Measurements from ENCODE around the gene CFAP61.
"Not testable (repeated sequence)": the region's sequence is repeated elsewhere in the genome, so short reads cannot be mapped to it uniquely, and the experiment has no call there.

The CFAP61 gene

DNA sequence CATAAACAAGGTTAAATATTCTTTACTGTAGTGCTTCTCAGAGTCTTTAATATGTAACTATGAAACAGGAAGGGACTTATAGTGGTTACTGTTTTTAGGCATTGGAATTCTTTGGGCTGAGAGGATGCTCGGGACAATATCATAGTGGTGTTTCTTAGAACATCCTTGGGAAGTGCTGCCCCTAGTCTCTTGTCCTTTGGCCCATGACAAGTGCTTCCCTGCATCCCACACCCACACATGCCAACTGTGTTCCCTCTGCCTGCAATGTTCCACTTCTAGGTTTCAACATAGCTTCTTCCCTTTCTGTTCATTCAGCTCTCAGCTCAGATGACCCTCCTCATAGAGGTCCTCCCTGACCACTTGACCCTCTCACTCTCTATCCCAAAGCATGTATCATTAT, 37.6 kb downstream of the CFAP61 start:
- DNase-seq (ENCODE audit: low read depth), result no peak

DNA sequence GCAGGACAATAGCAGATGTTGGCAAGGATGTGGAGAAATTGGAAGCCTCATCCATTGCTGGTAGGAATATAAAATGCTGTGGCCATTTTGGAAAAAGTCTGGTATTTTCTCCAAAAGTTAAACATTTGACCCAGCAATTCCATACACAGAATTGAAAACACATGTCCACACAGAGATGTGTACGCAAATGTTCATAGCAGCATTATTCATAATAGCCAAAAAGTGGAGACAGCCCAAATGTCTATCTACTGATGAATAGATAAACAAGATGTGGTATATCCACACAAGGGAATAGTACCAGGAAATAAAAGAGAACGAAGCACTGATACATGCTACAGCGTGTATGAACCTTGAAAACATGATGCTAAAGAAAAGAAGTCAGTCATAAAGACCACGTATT, 40.5 kb downstream of the CFAP61 start:
- no peak for DNase-seq (ENCODE audit: low read depth)

DNA sequence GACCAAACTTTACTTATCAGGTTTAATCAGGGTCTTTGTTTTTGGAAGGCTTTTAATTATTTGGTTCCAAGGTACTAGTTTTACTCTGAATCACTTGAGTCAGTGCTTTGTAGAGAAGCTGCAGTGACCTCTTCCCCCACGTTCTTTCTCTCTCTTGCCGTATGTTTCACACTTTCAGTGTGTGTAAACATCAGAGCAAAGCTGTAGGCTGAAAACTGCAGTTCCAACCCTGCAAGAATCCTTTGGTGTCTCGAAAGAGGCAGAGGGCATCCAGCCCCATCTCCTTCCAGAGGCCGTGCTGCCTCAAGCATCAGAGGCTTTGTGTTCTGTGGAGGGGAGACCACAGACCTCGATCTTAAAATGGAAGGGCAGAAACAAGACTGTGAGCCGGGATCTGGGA, 42.1 kb downstream of the CFAP61 start:
- DNase-seq (ENCODE audit: low read depth), result no peak

- no peak for DNase-seq (ENCODE audit: low read depth)
These were observed 43.0 kb downstream of the CFAP61 start for GRCh38 chr20:20095114-20095872.

- DNase-seq (ENCODE audit: low read depth), result no peak
These were observed 44.1 kb downstream of the CFAP61 start for GRCh38 chr20:20096421-20096820.

- DNase-seq (ENCODE audit: low read depth), result no peak
These were observed 48.5 kb downstream of the CFAP61 start for GRCh38 chr20:20100881-20101280.

DNA sequence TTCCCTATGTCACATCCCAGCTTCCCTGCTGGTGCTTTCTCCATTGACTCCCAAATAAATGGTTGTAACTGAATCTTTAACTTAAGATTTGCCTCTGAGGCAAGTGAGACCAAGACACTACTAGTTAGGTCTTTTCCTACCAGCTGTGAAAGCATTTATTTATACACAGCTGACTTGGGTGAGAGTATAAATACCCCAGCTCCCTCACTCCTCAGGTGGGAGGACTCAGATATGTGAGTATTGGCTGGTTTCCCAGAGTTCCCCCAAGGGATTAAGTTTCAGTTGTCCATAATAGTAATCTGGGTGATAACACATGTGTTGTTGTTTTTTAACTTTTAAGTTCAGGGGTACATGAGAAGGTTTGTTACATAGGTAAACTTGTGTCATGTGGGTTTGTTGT, 49.8 kb downstream of the CFAP61 start:
- DNase-seq (ENCODE audit: low read depth), result no peak

DNA sequence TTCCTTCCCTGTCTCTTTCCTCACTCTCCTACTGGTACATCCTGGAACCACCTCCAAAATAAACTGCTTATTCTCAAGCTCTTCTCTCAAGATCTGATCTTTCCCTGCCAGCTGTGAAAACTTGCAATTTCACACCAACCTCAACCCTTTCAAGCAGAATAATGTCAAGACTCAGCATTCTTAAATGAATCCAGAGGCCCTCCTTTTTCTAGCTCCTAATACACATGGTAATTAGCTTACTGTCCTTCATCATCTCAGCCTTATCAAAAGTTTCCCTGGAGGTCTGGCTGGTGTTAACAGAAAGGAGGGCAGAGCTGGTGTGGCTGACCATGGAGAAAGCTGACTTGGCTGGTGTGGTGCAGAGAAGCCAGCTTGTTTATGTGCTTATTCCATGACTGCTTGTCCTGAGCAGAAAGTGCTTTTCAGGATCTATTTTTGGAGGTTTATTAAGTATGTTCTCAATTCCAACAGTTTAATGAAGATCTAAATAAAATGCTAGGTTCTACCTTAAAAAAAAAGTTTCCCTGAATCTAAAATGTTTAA, 50.5 kb downstream of the CFAP61 start:
- DNase-seq (ENCODE audit: low read depth), result no peak

DNA sequence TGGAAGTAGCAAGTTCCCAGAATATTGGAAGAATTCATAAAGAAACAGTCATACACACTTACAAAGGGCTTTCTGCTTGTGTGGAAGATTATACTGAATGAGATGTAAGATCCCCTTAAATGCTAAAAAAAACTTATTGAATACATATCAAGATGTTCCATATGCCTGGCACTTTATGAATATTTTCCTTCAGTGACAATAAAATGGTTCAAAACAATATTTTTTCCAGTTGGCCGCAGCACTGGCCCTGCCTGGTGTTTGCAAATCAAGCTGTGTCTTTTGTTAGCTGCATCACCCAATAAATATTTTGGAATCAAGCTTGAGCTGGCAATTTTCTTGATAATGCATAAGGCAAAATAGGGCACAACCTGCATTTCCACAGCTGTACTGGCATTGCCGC, 51.2 kb downstream of the CFAP61 start:
- DNase-seq (ENCODE audit: low read depth), result no peak

GRCh38 chr20:20123187-20123586, 70.9 kb downstream of the CFAP61 start:
- not testable (repeated sequence) for DNase-seq (ENCODE audit: low read depth)

DNA sequence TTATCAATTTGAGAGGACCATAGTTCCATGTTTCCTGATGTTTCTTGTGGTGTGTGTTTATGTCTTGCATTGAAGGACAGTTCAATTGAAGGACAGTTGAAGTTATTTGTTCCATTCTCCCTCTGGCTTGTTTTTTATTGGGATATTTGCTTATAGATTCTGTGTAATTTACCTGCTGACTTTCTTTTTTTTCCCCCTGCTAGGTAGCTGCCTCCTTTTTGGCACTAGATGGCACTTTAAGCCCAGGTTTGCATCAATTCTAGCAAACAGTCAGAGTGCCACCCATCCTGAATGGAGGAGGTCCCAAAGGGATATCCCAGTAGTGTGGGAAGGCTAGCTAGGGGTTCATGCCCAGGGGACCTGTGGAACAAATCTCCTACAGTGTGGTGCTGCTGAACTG, 78.1 kb downstream of the CFAP61 start:
- no peak for DNase-seq (ENCODE audit: low read depth)

- no peak for DNase-seq (ENCODE audit: low read depth)
These were observed 82.7 kb downstream of the CFAP61 start for GRCh38 chr20:20134941-20135575.

GRCh38 chr20:20136313-20136712, 84.0 kb downstream of the CFAP61 start:
- DNase-seq (ENCODE audit: low read depth), result no peak

GRCh38 chr20:20137851-20138250, 85.5 kb downstream of the CFAP61 start:
- no peak for DNase-seq (ENCODE audit: low read depth)

DNA sequence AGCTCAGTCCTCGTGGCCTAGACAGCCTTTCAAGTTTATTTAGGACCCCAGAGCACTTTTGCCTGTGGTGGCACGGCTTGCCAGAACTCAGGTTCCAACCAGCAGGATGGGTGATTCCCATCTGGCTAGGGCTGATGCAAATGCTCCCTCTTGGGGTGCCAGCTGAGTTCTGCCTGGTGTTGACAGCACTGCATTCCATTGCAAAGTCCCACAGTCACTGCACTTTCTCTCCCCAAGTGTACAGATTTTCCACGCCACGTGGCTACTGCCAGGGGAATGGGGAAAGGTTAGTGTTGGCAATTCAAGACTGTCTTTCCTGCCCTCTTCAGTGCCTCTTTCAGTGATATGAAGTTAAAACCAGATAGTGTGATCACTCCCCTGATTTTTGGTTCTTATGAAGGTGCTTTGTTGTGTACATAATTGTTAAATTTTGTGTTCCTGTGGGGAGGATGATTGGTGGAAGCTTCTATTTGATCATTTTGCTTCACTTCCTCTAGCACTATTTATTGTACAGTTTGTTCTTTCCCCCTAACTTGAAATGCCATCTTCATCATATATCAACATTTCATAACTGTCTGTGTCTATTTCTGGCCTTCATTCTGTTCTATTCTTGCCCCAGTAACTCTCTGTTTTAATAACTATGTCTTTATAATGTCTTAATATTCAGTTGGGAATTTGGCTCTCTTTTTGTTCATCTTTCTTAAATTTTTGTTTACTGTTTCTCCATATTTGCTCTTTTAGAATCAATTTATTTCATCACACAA, 86.2 kb downstream of the CFAP61 start:
- no peak for DNase-seq (ENCODE audit: low read depth)

DNA sequence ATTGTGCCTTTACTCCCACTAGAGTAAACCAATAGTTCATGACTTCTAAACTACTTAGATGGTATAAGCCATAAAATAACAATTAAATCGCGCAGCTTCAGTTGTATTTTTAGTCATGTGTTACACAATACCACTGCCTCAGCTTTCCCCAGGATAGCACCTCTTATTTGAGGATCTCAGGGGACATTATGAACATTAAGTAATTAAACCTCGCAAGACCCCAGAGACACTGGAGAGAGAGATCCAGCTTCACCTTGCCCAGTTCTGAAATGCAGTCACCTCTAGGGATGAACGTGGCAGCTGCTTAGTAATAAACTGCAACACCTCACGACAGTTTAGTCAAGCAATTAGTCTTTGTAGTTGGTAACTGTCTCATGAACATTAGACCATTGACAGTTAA, 87.1 kb downstream of the CFAP61 start:
- no peak for DNase-seq (ENCODE audit: low read depth)

DNA sequence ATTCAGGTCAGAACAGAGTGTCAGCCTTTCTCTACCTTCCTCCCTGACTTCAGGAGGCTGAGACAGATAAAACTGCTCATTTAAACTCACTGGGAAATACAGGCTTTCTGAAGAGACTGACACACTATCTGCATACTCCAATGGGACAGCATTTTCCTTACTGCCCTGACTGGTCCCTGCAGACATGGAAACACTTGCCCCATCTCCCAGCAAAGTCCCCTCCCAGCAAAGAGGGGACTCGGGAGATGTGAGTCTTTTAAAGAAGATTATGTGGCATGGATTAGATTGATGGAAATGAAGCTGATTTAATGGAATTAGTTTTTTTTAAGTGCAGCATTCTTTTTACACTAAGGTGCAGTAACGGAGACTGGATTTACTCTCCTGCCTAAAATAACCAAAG, 90.8 kb downstream of the CFAP61 start:
- no peak for DNase-seq (ENCODE audit: low read depth)

- no peak for DNase-seq (ENCODE audit: low read depth)
These were observed 91.3 kb downstream of the CFAP61 start for GRCh38 chr20:20143646-20144045.

DNA sequence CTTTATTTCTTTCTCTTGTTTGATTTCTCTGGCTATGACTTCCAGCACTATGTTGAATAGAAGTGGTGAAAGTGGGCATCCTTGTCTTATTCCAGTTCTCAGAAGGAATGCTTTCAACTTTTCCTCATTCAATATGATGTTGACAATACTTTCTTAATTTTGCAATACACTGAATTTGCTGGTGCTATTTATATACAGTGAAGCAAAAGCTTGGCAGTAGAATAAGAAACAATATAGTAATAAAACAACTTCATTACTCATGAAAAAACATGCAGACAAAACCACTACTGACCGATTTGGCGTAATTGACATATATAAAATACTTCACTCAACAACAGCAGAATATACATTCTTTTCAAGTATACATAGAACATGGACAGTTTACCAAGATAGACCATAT, 96.4 kb downstream of the CFAP61 start:
- no peak for DNase-seq (ENCODE audit: low read depth)

GRCh38 chr20:20150241-20150640, 97.9 kb downstream of the CFAP61 start:
- no peak for DNase-seq (ENCODE audit: low read depth)

GRCh38 chr20:20160520-20160919, 108.2 kb downstream of the CFAP61 start:
- DNase-seq (ENCODE audit: low read depth), result no peak

- DNase-seq (ENCODE audit: low read depth), result no peak
These were observed 109.3 kb downstream of the CFAP61 start for GRCh38 chr20:20161611-20162010.

DNA sequence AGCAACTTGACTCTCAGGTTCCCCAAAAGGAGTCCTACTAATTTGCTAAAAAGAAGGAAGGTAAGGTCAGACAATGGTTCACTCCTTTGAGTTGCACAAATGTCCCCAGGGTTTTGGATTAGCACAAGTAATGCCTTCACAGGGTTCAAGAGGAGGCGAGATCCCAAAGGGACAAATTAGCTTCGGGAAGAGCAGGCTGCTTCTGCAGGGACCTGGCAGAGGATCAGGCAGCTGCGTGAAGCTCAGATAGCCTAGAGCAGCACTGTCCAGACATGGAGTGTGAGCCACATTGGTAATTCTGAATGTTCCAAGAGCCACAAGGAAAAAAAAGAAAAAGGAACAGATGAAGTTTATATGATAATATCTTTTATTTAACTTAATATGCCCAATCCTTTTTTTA, 115.4 kb downstream of the CFAP61 start:
- DNase-seq (ENCODE audit: low read depth), result no peak
